ENCODE data around the gene RPL32.
A peak's percentile ranks its signal among the peaks of the same experiment; 100 is the strongest.
"Not testable (repeated sequence)": the region's sequence is repeated elsewhere in the genome, so short reads cannot be mapped to it uniquely, and the experiment has no call there.

Gene RPL32

DNA sequence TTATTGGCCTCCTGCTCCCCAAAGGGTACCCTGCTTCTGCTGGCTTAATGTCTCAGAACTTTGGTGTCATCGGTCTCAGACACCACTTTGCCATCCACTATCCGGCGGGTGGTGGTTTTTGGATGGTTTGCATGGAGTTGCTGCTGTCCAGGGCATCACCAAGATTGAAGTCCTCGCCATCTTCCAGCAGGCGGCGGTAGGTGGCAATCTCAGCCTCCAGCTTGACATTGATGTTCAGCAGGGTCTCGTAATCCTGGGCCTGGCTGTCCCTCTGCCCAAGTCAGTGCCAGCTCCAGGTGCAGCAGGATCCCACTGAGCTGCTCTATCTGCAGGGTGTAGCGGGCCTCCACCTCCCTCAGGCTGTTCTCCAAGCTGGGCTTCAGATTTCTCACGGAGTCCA lies 54.0 kb downstream of the RPL32 start:
- TF ChIP-seq, protein P1, sequence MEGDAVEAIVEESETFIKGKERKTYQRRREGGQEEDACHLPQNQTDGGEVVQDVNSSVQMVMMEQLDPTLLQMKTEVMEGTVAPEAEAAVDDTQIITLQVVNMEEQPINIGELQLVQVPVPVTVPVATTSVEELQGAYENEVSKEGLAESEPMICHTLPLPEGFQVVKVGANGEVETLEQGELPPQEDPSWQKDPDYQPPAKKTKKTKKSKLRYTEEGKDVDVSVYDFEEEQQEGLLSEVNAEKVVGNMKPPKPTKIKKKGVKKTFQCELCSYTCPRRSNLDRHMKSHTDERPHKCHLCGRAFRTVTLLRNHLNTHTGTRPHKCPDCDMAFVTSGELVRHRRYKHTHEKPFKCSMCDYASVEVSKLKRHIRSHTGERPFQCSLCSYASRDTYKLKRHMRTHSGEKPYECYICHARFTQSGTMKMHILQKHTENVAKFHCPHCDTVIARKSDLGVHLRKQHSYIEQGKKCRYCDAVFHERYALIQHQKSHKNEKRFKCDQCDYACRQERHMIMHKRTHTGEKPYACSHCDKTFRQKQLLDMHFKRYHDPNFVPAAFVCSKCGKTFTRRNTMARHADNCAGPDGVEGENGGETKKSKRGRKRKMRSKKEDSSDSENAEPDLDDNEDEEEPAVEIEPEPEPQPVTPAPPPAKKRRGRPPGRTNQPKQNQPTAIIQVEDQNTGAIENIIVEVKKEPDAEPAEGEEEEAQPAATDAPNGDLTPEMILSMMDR (IDR thresholded peaks at IDR 0.05; ENCODE audit: control extremely low read depth, extremely low read depth, low read depth, missing control alignments): peak; percentile 37
- DNase-seq (ENCODE audit: extremely low spot score); POLR2A ChIA-PET: not testable (repeated sequence)
- CTCF ChIA-PET: interaction anchor here (0.8 to 3.2 kb wide), 20 partner anchors 9 to 603 kb away, joined by 3 to 36 read pairs (median 6); partner anchors contain the start of genes CAND2, RPL32 and TMEM40

DNA sequence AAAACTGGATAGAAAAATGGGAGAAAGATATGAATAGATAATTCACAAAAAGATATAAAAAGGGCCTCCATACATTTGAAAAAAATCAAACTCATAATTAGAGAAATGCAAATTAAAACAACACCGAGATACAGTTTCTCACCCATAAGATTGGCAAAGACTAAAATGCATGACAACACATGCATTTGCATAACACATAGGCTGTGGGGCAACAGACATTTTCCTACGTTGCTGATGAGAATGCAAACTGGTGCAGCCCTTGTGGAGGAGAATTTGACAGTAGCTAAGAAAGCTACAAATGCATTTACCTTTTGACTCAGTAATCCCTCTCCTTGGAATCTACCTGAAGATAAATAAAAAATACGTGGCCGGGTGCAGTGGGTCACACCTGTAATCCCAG lies 56.3 kb downstream of the RPL32 start:
- ChIA-PET POLR2A (no interaction called here), CTCF (interaction anchor here (1.0 kb wide), 1 partner anchor 25 kb away, joined by 5 read pairs; no protein-coding TSS in a partner anchor)
- TF ChIP-seq, protein P1 (IDR thresholded peaks at IDR 0.05; ENCODE audit: control extremely low read depth, extremely low read depth, low read depth, missing control alignments): no peak
- DNase-seq (ENCODE audit: extremely low spot score): no peak
